Right atrium auricular region (tissue), 2 donors: ENCODE data around the gene PRDX1. TPM values are rescaled to one million over a fixed set of nuclear protein-coding genes. Genes with fewer than 3 reads are reported as not detected.
"Not testable (repeated sequence)": the region's sequence is repeated elsewhere in the genome, so short reads cannot be mapped to it uniquely, and the experiment has no call there.

Experiments used
- DNase-seq: peaks from one replicate; pipeline ENCODE4 v3.0.0-alpha.2; 2019; ENCODE audit warnings: low spot score
- H3K27ac ChIP-seq, 2 donors: fragments of 200-600 bp; sonication (generic); 1 replicate in 1 of 2; 2 replicates in 1 of 2; pipeline ENCODE4 v1.5.1; 2016 to 2019
- H3K27me3 ChIP-seq, 2 donors: fragments of 200-600 bp; sonication (generic); one replicate each; pipeline versions ENCODE4 v1.5.1 to v1.6.0; 2017 to 2019
- H3K36me3 ChIP-seq: fragments of 200-600 bp; sonication (generic); one replicate; pipeline ENCODE4 v1.5.1; 2016
- H3K4me1 ChIP-seq, 2 donors: fragments of 200-600 bp; sonication (generic); one replicate each; pipeline versions ENCODE4 v1.5.1 to v1.6.0; 2017 to 2019
- H3K4me3 ChIP-seq, 2 donors: fragments of 200-600 bp; sonication (generic); 1 replicate in 1 of 2; 2 replicates in 1 of 2; pipeline ENCODE4 v1.5.1; 2017 to 2019; ENCODE audit warnings: mild to moderate bottlenecking in 1 of 2, moderate library complexity in 1 of 2
- H3K9me3 ChIP-seq, 2 donors: fragments of 200-600 bp; sonication (generic); one replicate each; pipeline ENCODE4 v1.5.1; 2019
- total RNA-seq, 2 donors: library from RNA; depleted of rRNA; stranded (reverse); fragments of >200 nt; gene quantifications; one replicate each; pipeline ENCODE4 v1.1.0, GENCODE V29; 2016
- TF ChIP-seq, protein P1 (sequence below), 2 donors: fragments of 200-600 bp; sonication (generic); IDR thresholded peaks; one replicate each; pipeline ENCODE4 v1.5.1; 2019; ENCODE audit warnings: antibody characterized with exemption in 2 of 2

Gene PRDX1
- total RNA-seq, 2 donors from 2014 or later: 371 to 655 TPM

DNA sequence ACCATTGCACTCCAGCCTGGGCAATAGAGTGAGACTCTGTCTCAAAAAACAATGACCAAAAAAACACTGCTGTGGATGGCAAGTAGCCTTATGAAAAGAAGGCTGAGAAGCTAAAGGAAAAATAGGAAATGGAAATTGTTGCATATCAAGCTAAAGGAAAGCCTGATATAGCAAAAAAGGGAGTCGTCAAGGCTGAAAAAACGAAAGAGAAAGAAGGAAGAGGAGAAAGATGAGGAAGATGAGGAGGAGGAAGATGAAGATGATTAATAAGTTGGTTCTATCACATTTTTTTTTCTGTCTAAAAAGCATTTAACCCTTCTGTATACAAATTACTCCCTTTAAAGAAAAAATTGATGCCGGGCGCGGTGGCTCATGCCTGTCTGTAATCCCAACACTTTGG lies 10.2 kb upstream of the PRDX1 start:
- H3K27ac ChIP-seq: no peak overlapping the region
- H3K9me3 ChIP-seq: no peaks in the 10 kb centered on the region
- TF ChIP-seq, protein P1, sequence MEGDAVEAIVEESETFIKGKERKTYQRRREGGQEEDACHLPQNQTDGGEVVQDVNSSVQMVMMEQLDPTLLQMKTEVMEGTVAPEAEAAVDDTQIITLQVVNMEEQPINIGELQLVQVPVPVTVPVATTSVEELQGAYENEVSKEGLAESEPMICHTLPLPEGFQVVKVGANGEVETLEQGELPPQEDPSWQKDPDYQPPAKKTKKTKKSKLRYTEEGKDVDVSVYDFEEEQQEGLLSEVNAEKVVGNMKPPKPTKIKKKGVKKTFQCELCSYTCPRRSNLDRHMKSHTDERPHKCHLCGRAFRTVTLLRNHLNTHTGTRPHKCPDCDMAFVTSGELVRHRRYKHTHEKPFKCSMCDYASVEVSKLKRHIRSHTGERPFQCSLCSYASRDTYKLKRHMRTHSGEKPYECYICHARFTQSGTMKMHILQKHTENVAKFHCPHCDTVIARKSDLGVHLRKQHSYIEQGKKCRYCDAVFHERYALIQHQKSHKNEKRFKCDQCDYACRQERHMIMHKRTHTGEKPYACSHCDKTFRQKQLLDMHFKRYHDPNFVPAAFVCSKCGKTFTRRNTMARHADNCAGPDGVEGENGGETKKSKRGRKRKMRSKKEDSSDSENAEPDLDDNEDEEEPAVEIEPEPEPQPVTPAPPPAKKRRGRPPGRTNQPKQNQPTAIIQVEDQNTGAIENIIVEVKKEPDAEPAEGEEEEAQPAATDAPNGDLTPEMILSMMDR (IDR thresholded peaks at IDR 0.05): no peak
- DNase-seq: no peak
- H3K36me3 ChIP-seq: no peaks in the 10 kb centered on the region
- no peak overlapping the region for H3K4me3 ChIP-seq
- no peaks in the 10 kb centered on the region for H3K27me3 ChIP-seq
- no peaks in the 10 kb centered on the region for H3K4me1 ChIP-seq

DNA sequence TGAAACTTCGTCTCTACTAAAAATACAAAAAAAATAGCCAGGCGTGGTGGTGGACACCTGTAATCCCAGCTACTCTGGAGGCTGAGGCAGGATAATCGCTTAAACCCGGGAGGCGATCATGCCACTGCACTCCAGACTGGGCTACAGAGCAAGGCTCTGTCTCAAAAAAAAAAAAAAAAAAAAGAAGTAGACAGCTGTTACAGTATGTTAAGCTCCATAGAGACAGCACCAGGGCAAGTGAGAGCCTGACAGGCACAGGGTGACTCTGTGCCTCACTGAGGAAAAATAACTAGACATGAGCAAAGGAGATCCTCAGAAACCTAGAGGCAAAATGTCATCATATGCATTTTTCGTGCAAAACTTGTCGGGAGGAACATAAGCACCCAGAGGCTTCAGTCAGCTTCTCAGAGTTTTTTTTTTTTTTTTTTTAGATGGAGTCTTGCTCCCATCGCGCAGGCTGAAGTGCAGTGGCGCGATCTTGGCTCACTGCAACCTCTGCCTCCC lies 9.0 kb upstream of the PRDX1 start:
- H3K9me3 ChIP-seq: no peaks in the 10 kb centered on the region
- no peaks in the 10 kb centered on the region for H3K27me3 ChIP-seq
- H3K4me3 ChIP-seq: no peak overlapping the region
- TF ChIP-seq, protein P1 (IDR thresholded peaks at IDR 0.05): no peak
- no peaks in the 10 kb centered on the region for H3K36me3 ChIP-seq
- no peaks in the 10 kb centered on the region for H3K4me1 ChIP-seq
- H3K27ac ChIP-seq: no peak overlapping the region
- DNase-seq: no peak

DNA sequence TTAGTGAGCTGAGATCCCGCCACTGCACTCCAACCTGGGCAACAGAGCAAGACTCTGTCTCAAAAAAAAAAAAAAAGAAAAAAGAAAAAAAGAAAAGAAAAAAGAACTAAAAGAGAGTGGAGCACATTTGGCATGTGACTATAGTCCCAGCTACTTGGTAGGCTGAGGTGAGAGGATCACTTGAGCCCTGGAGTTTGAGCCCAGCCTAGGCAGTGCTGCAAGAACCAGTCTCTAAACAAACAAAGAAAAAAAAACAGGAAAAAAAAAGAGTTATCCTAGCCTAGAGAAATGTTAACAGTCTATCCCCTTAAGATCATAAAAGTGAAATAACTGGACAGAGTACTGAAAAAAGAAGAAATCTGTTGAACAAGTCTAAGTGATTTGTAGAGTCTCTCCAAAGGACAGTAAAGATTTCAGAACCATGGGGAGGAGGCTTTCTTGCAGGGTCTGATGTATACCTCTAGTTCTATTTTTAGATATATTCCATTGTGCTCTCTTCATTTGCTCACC lies 4.5 kb upstream of the PRDX1 start:
- no peaks in the 10 kb centered on the region for H3K27me3 ChIP-seq
- no peak overlapping the region for H3K4me3 ChIP-seq
- no peaks in the 10 kb centered on the region for H3K9me3 ChIP-seq
- no peak for DNase-seq
- TF ChIP-seq, protein P1 (IDR thresholded peaks at IDR 0.05): no peak
- H3K27ac ChIP-seq: no peak overlapping the region
- no peaks in the 10 kb centered on the region for H3K36me3 ChIP-seq
- H3K4me1 ChIP-seq: peaks cover 0 to 9% of the 10 kb centered on the region in 2 donors

DNA sequence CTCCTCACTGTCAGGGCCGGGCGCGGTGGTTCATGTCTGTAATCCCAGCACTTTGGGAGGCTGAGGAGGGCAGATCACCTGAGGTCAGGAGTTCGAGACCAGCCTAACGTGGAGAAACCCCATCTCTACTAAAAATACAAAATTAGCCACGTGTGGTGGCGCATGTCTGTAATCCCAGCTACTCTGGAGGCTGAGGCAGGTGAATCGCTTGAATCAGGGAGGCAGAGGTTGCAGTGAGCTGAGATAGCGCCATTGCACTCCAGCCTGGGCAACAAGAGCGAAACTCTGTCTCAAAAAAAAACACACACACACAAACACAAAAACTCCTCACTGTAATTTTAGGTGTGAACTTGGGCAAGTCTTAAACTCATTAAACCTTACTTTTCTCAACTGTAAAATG lies 2.3 kb upstream of the PRDX1 start:
- H3K27me3 ChIP-seq, H3K36me3 ChIP-seq, DNase-seq, H3K4me3 ChIP-seq, H3K27ac ChIP-seq, H3K9me3 ChIP-seq: not testable (repeated sequence)
- H3K4me1 ChIP-seq: peaks cover 0 to 21% of the 10 kb centered on the region in 2 donors

DNA sequence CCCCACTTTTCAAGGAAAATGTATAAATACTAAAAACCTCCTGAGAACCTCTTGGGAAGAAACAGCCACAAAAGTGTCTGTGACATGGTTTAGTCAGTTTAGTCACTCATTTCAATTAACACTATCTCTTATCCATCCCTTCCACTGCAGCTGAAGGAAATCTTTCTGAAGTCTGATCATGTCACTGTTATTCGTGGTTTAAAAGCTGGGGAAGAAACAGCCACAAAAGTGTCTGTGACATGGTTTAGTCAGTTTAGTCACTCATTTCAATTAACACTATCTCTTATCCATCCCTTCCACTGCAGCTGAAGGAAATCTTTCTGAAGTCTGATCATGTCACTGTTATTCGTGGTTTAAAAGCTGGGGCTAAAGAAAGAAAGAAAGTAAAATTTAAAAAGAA lies 1.8 kb upstream of the PRDX1 start:
- H3K36me3 ChIP-seq, H3K27me3 ChIP-seq, DNase-seq, H3K27ac ChIP-seq, H3K4me3 ChIP-seq, H3K9me3 ChIP-seq: not testable (repeated sequence)
- peaks cover 0 to 26% of the 10 kb centered on the region in 2 donors for H3K4me1 ChIP-seq

DNA sequence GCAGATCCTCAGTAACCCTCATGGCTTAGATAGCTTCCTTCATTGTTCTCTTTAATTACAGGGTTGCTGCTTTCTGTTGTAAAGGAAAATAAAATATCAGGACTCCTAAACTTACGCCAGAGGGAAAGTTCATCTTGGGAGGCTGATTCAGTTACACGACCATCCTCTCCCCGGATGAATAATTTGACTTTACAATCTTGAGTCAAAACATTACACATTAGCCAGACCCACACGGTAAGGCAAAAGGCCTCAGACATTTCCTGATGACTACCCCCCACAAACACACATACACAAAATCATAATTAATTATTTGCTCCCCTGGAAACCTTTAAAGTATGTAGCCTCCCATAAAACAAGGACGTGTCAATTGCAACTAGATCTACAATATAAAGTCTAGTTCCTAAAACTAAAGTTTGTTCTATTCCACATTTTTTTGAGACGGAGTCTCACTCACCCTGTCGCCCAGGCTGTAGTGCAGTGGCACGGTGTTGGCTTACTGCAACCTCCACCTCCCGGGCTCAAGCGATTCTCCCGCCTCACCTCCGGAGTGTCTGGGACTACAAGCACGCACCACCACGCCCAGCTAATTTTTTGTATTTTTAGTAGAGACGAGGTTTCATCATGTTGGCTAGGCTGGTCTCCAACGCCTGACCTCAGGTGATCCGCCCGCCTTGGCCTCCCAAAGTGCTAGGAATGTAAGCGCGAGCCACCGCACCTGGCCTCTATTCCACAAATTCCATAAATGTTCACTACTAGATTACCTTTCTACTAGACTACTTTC lies 830 bp upstream of the PRDX1 start:
- Histone ChIP-seq H3K27ac (peak overlapping the region; percentile 96 to 97), H3K4me1 (peaks cover 0 to 28% of the 10 kb centered on the region in 2 donors), H3K9me3 (no peaks in the 10 kb centered on the region), H3K27me3 (no peaks in the 10 kb centered on the region), H3K36me3 (peaks cover 11% of the 10 kb centered on the region), H3K4me3 (peak overlapping the region; percentile 93 to 96)
- DNase-seq: no peak
- TF ChIP-seq, protein P1 (IDR thresholded peaks at IDR 0.05): no peak

DNA sequence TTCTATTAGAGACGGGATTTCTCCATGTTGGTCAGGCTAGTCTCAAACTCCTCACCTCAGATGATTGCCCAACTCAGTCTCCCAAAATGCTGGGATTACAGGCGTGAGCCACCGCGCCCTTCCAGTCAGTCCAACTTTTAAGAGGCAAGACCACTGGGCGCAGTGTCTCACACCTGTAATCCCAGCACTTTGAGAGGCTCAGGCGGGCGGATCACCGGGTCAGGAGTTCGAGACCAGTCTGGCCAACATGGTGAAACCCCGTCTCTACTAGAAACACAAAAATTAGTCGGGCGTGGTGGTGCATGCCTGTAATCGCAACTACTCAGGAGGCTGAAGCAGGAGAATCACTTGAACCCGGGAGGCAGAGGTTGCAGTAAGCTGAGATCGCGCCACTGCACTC lies 1.9 kb downstream of the PRDX1 start:
- Histone ChIP-seq H3K4me3 (peak overlapping the region in 1 of 2 donors; percentile 21), H3K36me3 (peaks cover 37% of the 10 kb centered on the region), H3K4me1 (peaks cover 0 to 45% of the 10 kb centered on the region in 2 donors)
- H3K9me3 ChIP-seq, H3K27me3 ChIP-seq, DNase-seq, H3K27ac ChIP-seq: not testable (repeated sequence)
